H1 (cell line): ENCODE results near the gene TBC1D19. TPM values are rescaled to one million over a fixed set of nuclear protein-coding genes. Genes with fewer than 3 reads are reported as not detected.

ENCODE experiments used
- CTCF ChIA-PET: fragments of 300-600 bp; sonication (Branson Sonifier 250); formaldehyde crosslinking; loops from one replicate; lab custom pipeline; 2021; ENCODE audit not compliant: partially characterized antibody; lab: Charles Lee
- POLR2A ChIA-PET: fragments of 300-600 bp; sonication (Branson Sonifier 250); formaldehyde crosslinking; loops from one replicate; lab custom pipeline; 2021; ENCODE audit warnings: inconsistent platforms; ENCODE audit not compliant: partially characterized antibody; lab: Charles Lee
- DNase-seq, 2 experiments: peaks; one replicate each; pipeline versions ENCODE4 v3.0.0 to v3.0.0-alpha.2; 2010 to 2022; ENCODE audit warnings: low spot score in 2 of 2, low read depth in 1 of 2, mixed read lengths in 1 of 2
- FAIRE-seq: peaks from 2 replicates; lab custom pipeline; 2011; peaks lifted over from hg19 to GRCh38; lab: Jason Lieb, UNC
- H2AFZ ChIP-seq: 2 replicates; pipeline ENCODE4 v1.8.1; 2012; ENCODE audit warnings: low read length, inconsistent platforms
- H2AK5ac ChIP-seq: 2 replicates; pipeline ENCODE4 v1.6.1; 2013; ENCODE audit warnings: low read depth, low read length
- H2BK120ac ChIP-seq: replicated peaks from 2 replicates; pipeline ENCODE3; 2013; ENCODE audit warnings: low read depth, low read length, inconsistent platforms
- H2BK12ac ChIP-seq: 2 replicates; pipeline ENCODE4 v1.6.1; 2013; ENCODE audit warnings: low read depth, low read length
- H2BK15ac ChIP-seq: 2 replicates; pipeline ENCODE4 v1.6.1; 2013; ENCODE audit warnings: low read length
- H2BK20ac ChIP-seq: 2 replicates; pipeline ENCODE4 v1.6.1; 2013; ENCODE audit warnings: low read length
- H2BK5ac ChIP-seq: 2 replicates; pipeline ENCODE4 v1.6.1; 2013; ENCODE audit warnings: low read depth, low read length
- H3K14ac ChIP-seq: 2 replicates; pipeline ENCODE4 v1.6.1; 2013; ENCODE audit warnings: inconsistent platforms; ENCODE audit not compliant: insufficient read length
- H3K18ac ChIP-seq: 2 replicates; pipeline ENCODE4 v1.6.1; 2013; ENCODE audit warnings: low read length; ENCODE audit errors: extremely low read depth
- H3K23ac ChIP-seq: 2 replicates; pipeline ENCODE4 v1.6.1; 2013; ENCODE audit warnings: inconsistent platforms; ENCODE audit not compliant: insufficient read length
- H3K23me2 ChIP-seq: 2 replicates; pipeline ENCODE4 v1.6.1; 2013; ENCODE audit warnings: low read depth, low read length
- H3K27ac ChIP-seq: 2 replicates; pipeline ENCODE4 v1.6.1; 2011; ENCODE audit warnings: low read depth, low read length, inconsistent platforms
- H3K27me3 ChIP-seq, 4 experiments: replicated peaks in 1 of 4; 1 replicate in 1 of 4; 2 replicates in 3 of 4; pipeline versions ENCODE4 v1.6.1 to v1.8.1; 2011 to 2013; ENCODE audit warnings: low read length in 3 of 4, mild to moderate bottlenecking in 3 of 4, inconsistent platforms in 2 of 4, mixed read lengths in 2 of 4, moderate library complexity in 1 of 4; ENCODE audit not compliant: control insufficient read depth in 3 of 4, insufficient read depth in 3 of 4; ENCODE audit errors: extremely low read depth in 1 of 4
- H3K36me3 ChIP-seq, 4 experiments: 2 replicates each; pipeline versions ENCODE4 v1.6.1 to v1.8.1; 2011 to 2013; ENCODE audit warnings: mild to moderate bottlenecking in 4 of 4, low read length in 3 of 4, moderate library complexity in 2 of 4, control low read depth in 1 of 4, inconsistent platforms in 1 of 4; ENCODE audit not compliant: insufficient read depth in 4 of 4, control insufficient read depth in 2 of 4
- H3K4ac ChIP-seq: replicated peaks from 2 replicates; pipeline ENCODE3; 2013; ENCODE audit warnings: low read length, low read depth, mixed read lengths, inconsistent platforms; ENCODE audit not compliant: insufficient read length
- H3K4me1 ChIP-seq, 4 experiments: replicated peaks in 1 of 4; 1 replicate in 1 of 4; 2 replicates in 3 of 4; pipeline versions ENCODE4 v1.6.1 to v1.8.1; 2011 to 2013; ENCODE audit warnings: low read length in 3 of 4, inconsistent platforms in 2 of 4, mixed read lengths in 1 of 4; ENCODE audit not compliant: insufficient read depth in 4 of 4, control insufficient read depth in 3 of 4
- H3K4me2 ChIP-seq, 2 experiments: 2 replicates each; pipeline versions ENCODE4 v1.6.1 to v1.8.1; 2011 to 2013; ENCODE audit warnings: low read depth in 2 of 2, low read length in 2 of 2, control low read depth in 1 of 2, inconsistent platforms in 1 of 2, mild to moderate bottlenecking in 1 of 2; ENCODE audit not compliant: insufficient read depth in 1 of 2
- H3K4me3 ChIP-seq, 4 experiments: fragments of 200-600, 300-600 bp in 1 of 4; sonication (generic), shearing (Covaris generic), sonication (Bioruptor Twin) in 1 of 4; 2 replicates each; pipeline versions ENCODE4 v1.5.1 to v1.8.1; 2011 to 2016; ENCODE audit warnings: low read length in 4 of 4, low read depth in 3 of 4, control low read depth in 2 of 4, inconsistent platforms in 2 of 4, mild to moderate bottlenecking in 2 of 4, mixed read lengths in 1 of 4, moderate library complexity in 1 of 4; ENCODE audit not compliant: insufficient read depth in 2 of 4; ENCODE audit errors: extremely low read depth in 1 of 4
- H3K56ac ChIP-seq: replicated peaks from 2 replicates; pipeline ENCODE3; 2013; ENCODE audit warnings: low read depth, mild to moderate bottlenecking, mixed read lengths, low read length, inconsistent platforms; ENCODE audit not compliant: insufficient read length
- H3K79me1 ChIP-seq: 2 replicates; pipeline ENCODE4 v1.6.1; 2013; ENCODE audit warnings: low read depth, low read length, control low read depth
- H3K79me2 ChIP-seq, 2 experiments: 2 replicates each; pipeline versions ENCODE4 v1.6.1 to v1.8.1; 2012 to 2013; ENCODE audit warnings: low read length in 2 of 2, mild to moderate bottlenecking in 2 of 2, inconsistent platforms in 1 of 2; ENCODE audit not compliant: insufficient read depth in 2 of 2, control insufficient read depth in 1 of 2
- H3K9ac ChIP-seq, 4 experiments: replicated peaks in 1 of 4; 1 replicate in 1 of 4; 2 replicates in 3 of 4; pipeline versions ENCODE4 v1.6.1 to v1.8.1; 2011 to 2013; ENCODE audit warnings: low read depth in 3 of 4, low read length in 3 of 4, control low read depth in 2 of 4, mild to moderate bottlenecking in 2 of 4, moderate library complexity in 2 of 4, inconsistent platforms in 1 of 4; ENCODE audit errors: extremely low read depth in 1 of 4
- H3K9me3 ChIP-seq, 2 experiments: 2 replicates each; pipeline versions ENCODE4 v1.6.1 to v1.8.1; 2012 to 2013; ENCODE audit warnings: mild to moderate bottlenecking in 2 of 2, moderate library complexity in 2 of 2, control low read depth in 1 of 2, inconsistent platforms in 1 of 2, low read depth in 1 of 2, low read length in 1 of 2, mixed read lengths in 1 of 2; ENCODE audit not compliant: insufficient read depth in 2 of 2
- H4K20me1 ChIP-seq, 2 experiments: replicated peaks in 1 of 2; 2 replicates each; pipeline versions ENCODE3 to v1.8.1; 2011 to 2013; ENCODE audit warnings: inconsistent platforms in 2 of 2, low read length in 2 of 2, mild to moderate bottlenecking in 1 of 2; ENCODE audit not compliant: insufficient read depth in 2 of 2, control insufficient read depth in 1 of 2
- H4K5ac ChIP-seq: 2 replicates; pipeline ENCODE4 v1.6.1; 2013; ENCODE audit warnings: low read length, low read depth, mixed read lengths, inconsistent platforms; ENCODE audit not compliant: insufficient read length
- H4K8ac ChIP-seq: 2 replicates; pipeline ENCODE4 v1.8.0; 2013; ENCODE audit warnings: mild to moderate bottlenecking, moderate library complexity, low read length, inconsistent platforms; ENCODE audit not compliant: insufficient read depth; ENCODE audit errors: extremely low read depth
- H4K91ac ChIP-seq: replicated peaks from 2 replicates; pipeline ENCODE3; 2013; ENCODE audit warnings: low read length, mixed read lengths, inconsistent platforms; ENCODE audit not compliant: insufficient read length
- CHD1 ChIP-seq: IDR thresholded peaks from 2 replicates; pipeline ENCODE4 v1.6.1; 2012; ENCODE audit warnings: low read depth, low read length, improper control_type of control experiment
- GABPA ChIP-seq: IDR thresholded peaks from 2 replicates; pipeline ENCODE4 v1.6.1; 2011; ENCODE audit warnings: mild to moderate bottlenecking, low read length, moderate library complexity, borderline replicate concordance; ENCODE audit not compliant: insufficient read depth
- PHF8 ChIP-seq: fragments of 200-600 bp; sonication (generic); conservative IDR thresholded peaks from 2 replicates; pipeline ENCODE4 v1.7.1; 2012; ENCODE audit warnings: low read depth, mild to moderate bottlenecking, inconsistent platforms, low read length, moderate library complexity
- POLR2AphosphoS5 ChIP-seq: IDR thresholded peaks from 2 replicates; pipeline ENCODE4 v1.6.1; 2011; ENCODE audit warnings: low read depth, low read length
- RNF2 ChIP-seq: fragments of 200-900, 300-1000 bp; sonication (generic); IDR thresholded peaks from 2 replicates; pipeline ENCODE4 v1.7.1; 2016; ENCODE audit warnings: borderline replicate concordance, low read depth, mild to moderate bottlenecking, antibody characterized with exemption, low read length; ENCODE audit not compliant: poor library complexity, severe bottlenecking; ENCODE audit errors: missing control alignments
- SIRT6 ChIP-seq: IDR thresholded peaks from one replicate; pipeline ENCODE4 v1.7.1; 2012; ENCODE audit warnings: low read length, inconsistent platforms
- SP4 ChIP-seq: IDR thresholded peaks from 2 replicates; pipeline ENCODE4 v1.6.1; 2012; ENCODE audit warnings: low read length, inconsistent platforms
- SUZ12 ChIP-seq: fragments of 200-600 bp; sonication (generic); IDR thresholded peaks from 2 replicates; pipeline ENCODE4 v1.6.1; 2012; ENCODE audit warnings: mild to moderate bottlenecking, inconsistent platforms, low read length, moderate library complexity, mixed read lengths
- TAF1 ChIP-seq: IDR thresholded peaks from 2 replicates; pipeline ENCODE4 v1.6.1; 2011; ENCODE audit warnings: mild to moderate bottlenecking, low read depth, low read length
- polyA plus RNA-seq, 7 experiments: library from polyadenylated mRNA; depleted of rRNA in 3 of 7; stranded (reverse) in 5 of 7; unstranded in 2 of 7; fragments of >200 nt in 5 of 7; fragments of 200-250 nt in 2 of 7; gene quantifications; 1 replicate in 5 of 7; 2 replicates in 1 of 7; 4 replicates in 1 of 7; pipeline versions ENCODE4 v1.2.1 to v1.2.3, GENCODE V29; 2011 to 2013; ENCODE audit warnings: missing spikeins in 2 of 7, mixed read lengths in 2 of 7
- total RNA-seq: library from RNA; stranded (reverse); fragmentation: NEBNext Ultra II Directional; extraction: Animal tissue kit (Norgen Biotek cat#: 25700); gene quantifications from 2 replicates; pipeline ENCODE4 v1.2.1, GENCODE V29; 2021
- TF ChIP-seq, protein P1 (sequence below), 3 experiments: IDR thresholded peaks; 1 replicate in 2 of 3; 2 replicates in 1 of 3; pipeline versions ENCODE4 v1.5.1 to v1.6.1; 2011; ENCODE audit warnings: low read length in 3 of 3, mild to moderate bottlenecking in 3 of 3, inconsistent platforms in 2 of 3, low read depth in 1 of 3, moderate library complexity in 1 of 3; ENCODE audit not compliant: insufficient read depth in 1 of 3; ENCODE audit errors: control extremely low read depth in 1 of 3

TBC1D19 gene
- total and polyA plus RNA-seq, 2 of the 8 experiments (the other 6 are each of a cell fraction or from before 2014, with no cell fraction given), result 1.9 to 3.5 TPM

GRCh38 chr4:26791346-26791745, 207.5 kb downstream of the TBC1D19 start (continued):
- no peak for TF ChIP-seq SP4

- Histone ChIP-seq H2BK15ac (no peak overlapping the region), H2BK120ac (no peak overlapping the region), H3K23ac (no peak overlapping the region), H3K4me1 (no peaks in the 10 kb centered on the region; a peak in 1 of 7 replicates), H4K20me1 (no peaks in the 10 kb centered on the region), H3K27ac (no peak overlapping the region), H2AFZ (no peak overlapping the region), H3K79me2 (no peaks in the 10 kb centered on the region), H3K4me3 (no peak overlapping the region), H4K8ac (no peak overlapping the region), H4K91ac (no peak overlapping the region), H2BK5ac (no peak overlapping the region), H3K9ac (no peak overlapping the region), H3K9me3 (no peaks in the 10 kb centered on the region), H2AK5ac (no peak overlapping the region), H3K36me3 (no peaks in the 10 kb centered on the region), H3K27me3 (no peaks in the 10 kb centered on the region), H2BK20ac (no peak overlapping the region), H3K79me1 (no peaks in the 10 kb centered on the region), H3K18ac (no peak overlapping the region), H3K23me2 (no peaks in the 10 kb centered on the region), H3K4me2 (no peak overlapping the region), H3K56ac (no peak overlapping the region), H2BK12ac (no peak overlapping the region), H4K5ac (no peak overlapping the region), H3K4ac (no peak overlapping the region), H3K14ac (no peak overlapping the region)
- DNase-seq (no peak), FAIRE-seq (no peak)
- ChIA-PET CTCF (no interaction called here), POLR2A (no interaction called here)
- no peak for TF ChIP-seq PHF8
- TF ChIP-seq GABPA, result no peak
- TF ChIP-seq, protein P1, sequence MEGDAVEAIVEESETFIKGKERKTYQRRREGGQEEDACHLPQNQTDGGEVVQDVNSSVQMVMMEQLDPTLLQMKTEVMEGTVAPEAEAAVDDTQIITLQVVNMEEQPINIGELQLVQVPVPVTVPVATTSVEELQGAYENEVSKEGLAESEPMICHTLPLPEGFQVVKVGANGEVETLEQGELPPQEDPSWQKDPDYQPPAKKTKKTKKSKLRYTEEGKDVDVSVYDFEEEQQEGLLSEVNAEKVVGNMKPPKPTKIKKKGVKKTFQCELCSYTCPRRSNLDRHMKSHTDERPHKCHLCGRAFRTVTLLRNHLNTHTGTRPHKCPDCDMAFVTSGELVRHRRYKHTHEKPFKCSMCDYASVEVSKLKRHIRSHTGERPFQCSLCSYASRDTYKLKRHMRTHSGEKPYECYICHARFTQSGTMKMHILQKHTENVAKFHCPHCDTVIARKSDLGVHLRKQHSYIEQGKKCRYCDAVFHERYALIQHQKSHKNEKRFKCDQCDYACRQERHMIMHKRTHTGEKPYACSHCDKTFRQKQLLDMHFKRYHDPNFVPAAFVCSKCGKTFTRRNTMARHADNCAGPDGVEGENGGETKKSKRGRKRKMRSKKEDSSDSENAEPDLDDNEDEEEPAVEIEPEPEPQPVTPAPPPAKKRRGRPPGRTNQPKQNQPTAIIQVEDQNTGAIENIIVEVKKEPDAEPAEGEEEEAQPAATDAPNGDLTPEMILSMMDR (IDR thresholded peaks at IDR 0.05; ENCODE audit: control extremely low read depth in 1 of 3, insufficient read depth in 1 of 3, low read depth in 1 of 3, low read length in 3 of 3), result no peak
- no peak for TF ChIP-seq CHD1
- TF ChIP-seq POLR2AphosphoS5, result no peak
- TF ChIP-seq TAF1, result no peak
- no peak for TF ChIP-seq RNF2
- TF ChIP-seq SUZ12, result no peak
- no peak for TF ChIP-seq SIRT6
Observed at GRCh38 chr4:26792639-26793038, 208.8 kb downstream of the TBC1D19 start.
